ENCODE measurements around the gene FEM1A. TPM values are rescaled to one million over a fixed set of nuclear protein-coding genes. Genes with fewer than 3 reads are reported as not detected.

The FEM1A gene
- total RNA-seq, 1 donor from 2014 or later: 13.3 TPM

DNA sequence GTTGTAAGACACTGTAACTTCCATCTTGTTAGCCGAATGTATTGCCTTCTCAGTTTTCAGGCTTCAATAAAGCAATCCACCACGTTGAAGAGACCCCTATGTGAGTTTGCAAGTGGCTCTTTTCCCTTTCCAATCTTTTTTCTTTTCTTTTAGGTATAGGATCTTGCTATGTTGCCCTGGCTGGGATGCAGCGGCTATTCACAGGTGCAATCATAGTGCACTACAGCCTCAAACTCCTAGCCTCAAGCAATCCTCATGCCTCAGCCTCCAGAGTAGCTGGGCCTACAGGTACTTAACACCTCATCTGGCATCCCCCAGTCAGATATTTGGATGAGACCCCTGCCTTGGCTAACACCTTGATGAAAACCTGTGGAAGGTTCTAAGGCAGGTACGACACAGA lies 33.5 kb upstream of the FEM1A start:
- Histone ChIP-seq H3K4me3 (no peak overlapping the region), H3K4me1 (peaks cover 6% of the 10 kb centered on the region), H3K27ac (no peak overlapping the region), H3K9me3 (no peaks in the 10 kb centered on the region), H3K36me3 (no peaks in the 10 kb centered on the region), H3K27me3 (ENCODE audit: low read depth) (peaks cover 19% of the 10 kb centered on the region)
- DNase-seq: no peak
- TF ChIP-seq, protein P1, sequence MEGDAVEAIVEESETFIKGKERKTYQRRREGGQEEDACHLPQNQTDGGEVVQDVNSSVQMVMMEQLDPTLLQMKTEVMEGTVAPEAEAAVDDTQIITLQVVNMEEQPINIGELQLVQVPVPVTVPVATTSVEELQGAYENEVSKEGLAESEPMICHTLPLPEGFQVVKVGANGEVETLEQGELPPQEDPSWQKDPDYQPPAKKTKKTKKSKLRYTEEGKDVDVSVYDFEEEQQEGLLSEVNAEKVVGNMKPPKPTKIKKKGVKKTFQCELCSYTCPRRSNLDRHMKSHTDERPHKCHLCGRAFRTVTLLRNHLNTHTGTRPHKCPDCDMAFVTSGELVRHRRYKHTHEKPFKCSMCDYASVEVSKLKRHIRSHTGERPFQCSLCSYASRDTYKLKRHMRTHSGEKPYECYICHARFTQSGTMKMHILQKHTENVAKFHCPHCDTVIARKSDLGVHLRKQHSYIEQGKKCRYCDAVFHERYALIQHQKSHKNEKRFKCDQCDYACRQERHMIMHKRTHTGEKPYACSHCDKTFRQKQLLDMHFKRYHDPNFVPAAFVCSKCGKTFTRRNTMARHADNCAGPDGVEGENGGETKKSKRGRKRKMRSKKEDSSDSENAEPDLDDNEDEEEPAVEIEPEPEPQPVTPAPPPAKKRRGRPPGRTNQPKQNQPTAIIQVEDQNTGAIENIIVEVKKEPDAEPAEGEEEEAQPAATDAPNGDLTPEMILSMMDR (IDR thresholded peaks at IDR 0.05): no peak
- no peak for ATAC-seq
- intact Hi-C loops (cut with DNase I): no loop called here

DNA sequence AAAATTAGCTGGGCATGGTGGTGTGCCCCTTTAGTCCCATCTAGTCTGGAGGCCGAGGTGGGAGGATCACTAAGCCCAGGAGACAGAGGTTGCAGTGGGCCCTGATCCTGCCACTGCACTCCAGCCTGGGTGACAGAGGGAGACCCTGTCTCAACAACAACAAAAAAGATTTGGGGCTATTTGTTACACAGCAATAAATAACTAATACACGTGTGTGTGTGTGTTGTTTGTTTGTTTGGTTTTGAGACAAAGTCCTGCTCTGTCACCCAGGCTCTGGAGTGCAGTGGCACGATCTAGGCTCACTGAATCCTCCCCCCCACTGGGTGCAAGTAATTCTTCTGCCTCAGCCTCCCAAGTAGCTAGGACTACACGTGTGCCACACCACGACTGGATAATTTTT lies 32.9 kb upstream of the FEM1A start:
- intact Hi-C loops (cut with DNase I): no loop called here
- no peak for ATAC-seq

DNA sequence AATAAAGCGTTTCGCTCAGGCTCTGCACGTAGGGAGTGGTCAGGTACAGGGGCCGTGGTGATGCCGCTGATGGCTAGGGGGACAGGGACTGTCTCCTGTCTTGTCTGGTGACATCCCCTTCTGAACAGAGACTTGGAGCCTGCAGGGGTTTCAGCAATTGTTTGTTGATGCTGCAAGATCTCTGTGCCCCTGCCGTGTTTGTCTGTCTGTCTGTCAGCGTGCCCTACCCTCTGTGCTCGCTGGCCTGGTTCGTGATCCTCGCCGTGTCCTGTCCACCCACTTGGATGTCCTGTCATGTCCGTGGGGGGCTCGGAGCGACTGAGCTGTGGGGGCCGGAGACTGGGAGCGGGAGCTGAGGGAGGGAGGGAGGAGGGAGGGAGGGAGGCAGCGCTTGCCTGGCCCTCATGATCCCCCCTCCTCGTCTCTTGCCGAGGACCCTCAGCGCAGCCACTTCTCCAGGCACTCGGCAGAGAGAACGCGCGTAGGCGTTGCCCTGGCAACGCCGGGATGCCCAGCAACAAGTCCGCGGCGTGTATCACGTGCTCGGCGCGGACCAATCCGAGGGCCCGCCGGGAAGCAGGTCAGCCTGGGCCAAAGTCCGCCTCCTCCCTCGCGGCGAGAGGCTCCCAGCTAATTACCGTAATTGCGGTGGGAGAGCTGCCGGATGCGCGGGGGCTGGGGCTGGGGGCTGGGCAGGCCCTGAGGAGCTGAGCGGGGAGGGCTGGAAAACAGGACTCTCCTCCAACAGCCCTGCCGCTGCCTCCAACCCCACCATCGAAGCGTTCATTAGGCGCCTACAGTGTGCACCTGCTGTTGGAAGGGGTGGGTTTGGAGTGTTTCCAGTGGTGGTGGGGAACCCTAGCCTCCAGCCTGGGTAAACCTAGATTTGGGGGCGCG lies 31.9 kb upstream of the FEM1A start:
- peak; percentile 97 to 99 for ATAC-seq
- TF ChIP-seq, protein P1 (IDR thresholded peaks at IDR 0.05): no peak
- Histone ChIP-seq H3K27ac (no peak overlapping the region), H3K9me3 (no peaks in the 10 kb centered on the region), H3K36me3 (no peaks in the 10 kb centered on the region), H3K4me1 (peaks cover 6% of the 10 kb centered on the region), H3K27me3 (ENCODE audit: low read depth) (peaks cover 32% of the 10 kb centered on the region), H3K4me3 (peak overlapping the region; percentile 39)
- peak; percentile 96 for DNase-seq
- intact Hi-C loops (cut with DNase I): no loop called here

More for the DNA sequence above, 32.9 kb upstream of the FEM1A start:
- no peaks in the 10 kb centered on the region for H3K36me3 ChIP-seq
- peaks cover 25% of the 10 kb centered on the region for H3K27me3 ChIP-seq (ENCODE audit: low read depth)
- no peak for DNase-seq
- no peak overlapping the region for H3K27ac ChIP-seq
- H3K4me3 ChIP-seq: no peak overlapping the region
- peaks cover 6% of the 10 kb centered on the region for H3K4me1 ChIP-seq
- TF ChIP-seq, protein P1 (IDR thresholded peaks at IDR 0.05): no peak
- no peaks in the 10 kb centered on the region for H3K9me3 ChIP-seq

DNA sequence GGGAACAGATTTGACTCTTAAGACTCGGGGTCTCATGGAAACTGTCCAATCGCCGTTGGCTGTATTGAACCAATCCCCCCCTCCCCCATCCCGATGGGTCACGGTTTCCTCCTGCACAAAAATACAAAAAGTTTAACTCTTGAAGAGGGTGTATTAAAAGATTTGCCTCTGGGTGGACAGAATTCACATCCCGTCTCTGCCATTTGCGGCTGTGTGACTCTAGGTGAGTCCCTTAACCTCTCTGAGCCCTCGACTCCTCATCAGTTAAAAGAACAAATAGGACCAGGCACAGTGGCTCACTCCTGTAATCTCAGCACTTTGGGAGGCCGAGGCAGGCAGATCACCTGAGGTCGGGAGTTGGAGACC lies 31.3 kb upstream of the FEM1A start:
- H3K4me3 ChIP-seq: peak overlapping the region; percentile 39
- TF ChIP-seq, protein P1 (IDR thresholded peaks at IDR 0.05): no peak
- no peak overlapping the region for H3K27ac ChIP-seq
- peaks cover 35% of the 10 kb centered on the region for H3K27me3 ChIP-seq (ENCODE audit: low read depth)
- intact Hi-C loops (cut with DNase I): no loop called here
- ATAC-seq: no peak
- no peaks in the 10 kb centered on the region for H3K36me3 ChIP-seq
- DNase-seq: no peak
- no peaks in the 10 kb centered on the region for H3K9me3 ChIP-seq
- H3K4me1 ChIP-seq: peaks cover 6% of the 10 kb centered on the region

DNA sequence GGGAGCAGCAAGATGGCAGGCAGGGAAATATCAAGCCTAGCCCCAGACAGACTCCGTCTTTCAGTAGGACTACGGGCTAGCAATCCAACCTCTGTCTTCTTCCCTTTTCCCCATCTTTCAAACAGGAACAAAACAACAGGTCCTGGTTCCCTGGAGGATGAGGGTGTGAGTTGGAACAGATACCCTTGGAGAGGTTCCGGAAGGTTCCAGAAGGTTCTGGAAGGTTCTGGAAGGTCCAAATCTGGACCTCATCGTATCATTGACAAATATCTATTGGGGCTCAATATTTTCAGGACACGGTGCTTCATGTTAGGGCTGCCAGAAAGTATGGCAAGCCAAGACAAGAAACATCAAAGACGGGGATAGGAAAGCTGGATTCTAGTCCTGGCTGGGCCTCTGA lies 28.5 kb upstream of the FEM1A start:
- Histone ChIP-seq H3K4me1 (peaks cover 6% of the 10 kb centered on the region), H3K9me3 (no peaks in the 10 kb centered on the region), H3K27ac (no peak overlapping the region), H3K4me3 (no peak overlapping the region), H3K27me3 (ENCODE audit: low read depth) (peaks cover 39% of the 10 kb centered on the region), H3K36me3 (no peaks in the 10 kb centered on the region)
- intact Hi-C loops (cut with DNase I): no loop called here
- no peak for DNase-seq
- TF ChIP-seq, protein P1 (IDR thresholded peaks at IDR 0.05): no peak
- ATAC-seq: no peak

Data from lower lobe of right lung (tissue), 2 donors.